PC-3 (cell line): Measurements from ENCODE around the gene DEFB132. TPM values are rescaled to one million over a fixed set of nuclear protein-coding genes. Genes with fewer than 3 reads are reported as not detected.

Experiments used
- ATAC-seq: fragments of 200-7000 bp; cut with Tn5 transposase; 2 replicates; pipeline ENCODE4 v1.9.1; 2020; ENCODE audit warnings: mild to moderate bottlenecking, moderate library complexity
- BruUV-seq: library from RNA; stranded (reverse); fragments of 400-500 nt; replicated peaks from 2 replicates; lab custom pipeline; 2021; lab: Mats Ljungman, UMichigan
- CTCF ChIA-PET: fragments of 300-600 bp; sonication (Branson Sonifier 250); formaldehyde crosslinking; loops from one replicate; lab custom pipeline; 2022; ENCODE audit warnings: antibody characterized with exemption; lab: Charles Lee
- POLR2A ChIA-PET: fragments of 300-600 bp; sonication (Branson Sonifier 250); formaldehyde crosslinking; loops from one replicate; lab custom pipeline; 2022; ENCODE audit warnings: antibody characterized with exemption; ENCODE audit not compliant: unreplicated experiment; lab: Charles Lee
- DNase-seq: peaks from one replicate; pipeline ENCODE4 v3.0.0-alpha.2; 2015
- H2AFZ ChIP-seq: fragments of 300-600 bp; sonication (generic); 2 replicates; pipeline ENCODE4 v1.6.0; 2016; ENCODE audit warnings: antibody characterized with exemption, low read length
- H3F3A ChIP-seq: fragments of 300-600 bp; sonication (generic); one replicate; pipeline ENCODE4 v1.6.0; 2017; ENCODE audit warnings: antibody characterized with exemption, low read length, control low read depth, mild to moderate bottlenecking; ENCODE audit not compliant: unreplicated experiment
- H3K27ac ChIP-seq: fragments of 300-600 bp; sonication (generic); 2 replicates; pipeline ENCODE4 v1.5.1; 2016; ENCODE audit warnings: mild to moderate bottlenecking, low read length
- H3K27me3 ChIP-seq: fragments of 300-600 bp; sonication (generic); 2 replicates; pipeline ENCODE4 v1.6.1; 2016; ENCODE audit warnings: low read length, mixed read lengths
- H3K36me3 ChIP-seq: fragments of 300-600 bp; sonication (generic); 2 replicates; pipeline ENCODE4 v1.6.1; 2016; ENCODE audit warnings: low read depth, mixed run types, low read length, mixed read lengths
- H3K4me1 ChIP-seq: fragments of 300-600 bp; sonication (generic); 2 replicates; pipeline ENCODE4 v1.5.1; 2016; ENCODE audit warnings: low read length; ENCODE audit not compliant: insufficient read depth
- H3K4me2 ChIP-seq: fragments of 300-600 bp; sonication (generic); 2 replicates; pipeline ENCODE4 v1.6.0; 2016; ENCODE audit warnings: low read length
- H3K4me3 ChIP-seq: fragments of 300-600 bp; sonication (generic); 2 replicates; pipeline ENCODE4 v1.5.1; 2016; ENCODE audit warnings: mild to moderate bottlenecking, low read length, mixed read lengths
- H3K79me2 ChIP-seq: fragments of 300-600 bp; sonication (generic); 2 replicates; pipeline ENCODE4 v1.6.1; 2017; ENCODE audit warnings: low read length, mixed read lengths
- H3K9ac ChIP-seq: fragments of 300-600 bp; sonication (generic); 2 replicates; pipeline ENCODE4 v1.6.0; 2016; ENCODE audit warnings: mild to moderate bottlenecking, low read length
- H3K9me2 ChIP-seq: fragments of 300-600 bp; sonication (generic); replicated peaks from 2 replicates; pipeline ENCODE4 v1.6.1; 2016; ENCODE audit warnings: mixed run types, low read length, mixed read lengths
- H3K9me3 ChIP-seq: fragments of 300-600 bp; sonication (generic); 2 replicates; pipeline ENCODE4 v1.6.1; 2016; ENCODE audit warnings: low read length, mixed read lengths
- H4K20me1 ChIP-seq: fragments of 300-600 bp; sonication (generic); 2 replicates; pipeline ENCODE4 v1.6.1; 2016; ENCODE audit warnings: low read length, mixed read lengths
- EZH2 ChIP-seq: fragments of 300-600 bp; sonication (generic); IDR thresholded peaks from one replicate; pipeline ENCODE4 v1.6.1; 2017; ENCODE audit warnings: antibody characterized with exemption, mild to moderate bottlenecking, low read length; ENCODE audit not compliant: unreplicated experiment
- EZH2phosphoT487 ChIP-seq: fragments of 300-600 bp; sonication (generic); IDR thresholded peaks from 2 replicates; pipeline ENCODE4 v1.6.1; 2018; ENCODE audit warnings: mild to moderate bottlenecking, antibody characterized with exemption, low read length, borderline replicate concordance
- intact Hi-C: fragments of 100-400 bp; cut with micrococcal nuclease; formaldehyde crosslinking; loops from 2 replicates; pipeline ENCODE4 v1.9.0; 2023
- total RNA-seq: library from RNA; depleted of rRNA; stranded (reverse); fragments of >200 nt; gene quantifications from 2 replicates; pipeline ENCODE4 v1.2.3, GENCODE V29; 2014
- TF ChIP-seq, protein P1 (sequence below): fragments of 300-600 bp; sonication (generic); conservative IDR thresholded peaks from 2 replicates; pipeline ENCODE4 v1.5.1; 2017; ENCODE audit warnings: antibody characterized with exemption, low read depth, mild to moderate bottlenecking, low read length

The DEFB132 gene
- total RNA-seq, 1 experiment from 2014 or later, result not detected

DNA sequence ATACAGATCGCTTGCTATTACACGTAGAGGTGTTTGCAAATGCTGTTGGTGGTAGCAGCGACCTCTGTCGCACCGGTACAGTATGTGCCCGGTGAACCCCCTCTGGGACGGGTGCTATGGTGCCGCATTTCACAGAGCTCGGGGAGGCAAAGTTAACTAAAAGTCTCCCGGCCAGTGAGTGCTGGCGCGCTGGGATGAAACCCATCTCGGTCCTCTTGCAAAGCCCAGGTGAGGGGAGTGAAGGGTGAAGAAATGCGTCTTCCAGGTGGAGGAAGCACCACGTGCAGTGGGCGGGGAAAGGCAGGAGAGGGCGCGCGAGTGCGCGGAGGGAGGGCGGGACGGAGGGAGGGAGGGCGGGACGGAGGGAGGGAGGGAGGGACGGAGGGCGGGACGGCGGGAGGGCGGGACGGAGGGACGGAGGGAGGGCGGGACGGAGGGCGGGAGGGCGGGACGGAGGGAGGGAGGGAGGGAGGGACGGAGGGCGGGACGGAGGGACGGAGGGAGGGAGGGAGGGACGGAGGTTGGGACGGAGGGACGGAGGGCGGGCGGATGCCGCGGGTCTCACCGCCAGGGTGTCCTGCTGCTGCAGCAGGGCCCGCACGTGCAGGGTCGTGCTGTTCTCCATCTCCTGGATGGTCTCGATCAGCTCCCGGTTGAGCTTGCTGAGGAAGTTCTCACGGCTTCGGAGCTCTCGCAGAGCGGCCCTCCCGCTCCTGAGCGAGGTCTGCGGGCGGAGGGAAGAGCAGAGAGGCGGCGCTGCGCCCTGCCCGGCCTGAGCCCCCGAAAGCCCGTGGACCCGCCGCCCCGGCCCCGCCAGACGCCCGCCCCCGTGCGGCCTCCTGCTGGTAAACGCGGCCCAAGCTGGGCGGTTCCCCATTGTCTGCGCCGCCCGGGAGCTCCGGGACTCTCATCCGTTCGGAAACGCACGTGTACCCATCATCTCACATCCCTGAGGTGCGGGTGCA, 21.4 kb downstream of the DEFB132 start:
- H3K27me3 ChIP-seq, result no peaks in the 10 kb centered on the region
- H3K9me3 ChIP-seq, result no peaks in the 10 kb centered on the region
- H3F3A ChIP-seq, result no peaks in the 10 kb centered on the region
- ChIA-PET CTCF (no interaction called here), POLR2A (no interaction called here)
- H3K79me2 ChIP-seq, result no peaks in the 10 kb centered on the region
- peaks cover 11% of the 10 kb centered on the region for H3K36me3 ChIP-seq
- TF ChIP-seq, protein P1, sequence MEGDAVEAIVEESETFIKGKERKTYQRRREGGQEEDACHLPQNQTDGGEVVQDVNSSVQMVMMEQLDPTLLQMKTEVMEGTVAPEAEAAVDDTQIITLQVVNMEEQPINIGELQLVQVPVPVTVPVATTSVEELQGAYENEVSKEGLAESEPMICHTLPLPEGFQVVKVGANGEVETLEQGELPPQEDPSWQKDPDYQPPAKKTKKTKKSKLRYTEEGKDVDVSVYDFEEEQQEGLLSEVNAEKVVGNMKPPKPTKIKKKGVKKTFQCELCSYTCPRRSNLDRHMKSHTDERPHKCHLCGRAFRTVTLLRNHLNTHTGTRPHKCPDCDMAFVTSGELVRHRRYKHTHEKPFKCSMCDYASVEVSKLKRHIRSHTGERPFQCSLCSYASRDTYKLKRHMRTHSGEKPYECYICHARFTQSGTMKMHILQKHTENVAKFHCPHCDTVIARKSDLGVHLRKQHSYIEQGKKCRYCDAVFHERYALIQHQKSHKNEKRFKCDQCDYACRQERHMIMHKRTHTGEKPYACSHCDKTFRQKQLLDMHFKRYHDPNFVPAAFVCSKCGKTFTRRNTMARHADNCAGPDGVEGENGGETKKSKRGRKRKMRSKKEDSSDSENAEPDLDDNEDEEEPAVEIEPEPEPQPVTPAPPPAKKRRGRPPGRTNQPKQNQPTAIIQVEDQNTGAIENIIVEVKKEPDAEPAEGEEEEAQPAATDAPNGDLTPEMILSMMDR, result no peak
- no peak for TF ChIP-seq EZH2phosphoT487
- no peak for ATAC-seq
- DNase-seq, result no peak
- no peak overlapping the region for H3K9ac ChIP-seq
- intact Hi-C loops, result no loop called here
- H3K9me2 ChIP-seq, result no peaks in the 10 kb centered on the region
- no peak overlapping the region for H2AFZ ChIP-seq
- H4K20me1 ChIP-seq, result no peaks in the 10 kb centered on the region
- no TSS peak for BruUV-seq
- no peaks in the 10 kb centered on the region for H3K4me1 ChIP-seq
- H3K27ac ChIP-seq, result no peak overlapping the region
- no peak overlapping the region for H3K4me2 ChIP-seq
- H3K4me3 ChIP-seq, result no peak overlapping the region

DNA sequence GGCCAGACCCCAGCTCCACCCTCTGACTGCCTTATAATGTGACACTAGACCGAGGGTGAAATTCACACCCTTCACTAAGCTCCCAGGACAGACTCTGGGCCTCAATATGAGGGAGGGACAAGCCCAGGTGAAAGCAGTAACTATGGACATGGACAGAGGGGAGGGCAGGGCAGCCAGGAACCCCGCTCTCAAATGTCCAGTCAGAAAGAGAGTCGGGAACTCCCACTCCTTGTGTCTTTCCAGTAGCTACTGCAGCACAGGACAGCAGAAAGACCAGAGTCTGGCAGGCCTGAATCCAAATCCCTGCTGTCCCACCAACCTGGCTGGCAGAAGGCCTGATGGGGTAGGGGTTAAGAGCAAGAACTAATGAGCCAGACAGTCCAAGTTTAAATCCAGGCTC, 26.6 kb downstream of the DEFB132 start:
- H3K4me1 ChIP-seq, result peaks cover 14% of the 10 kb centered on the region
- no peak overlapping the region for H3K9ac ChIP-seq
- DNase-seq (no peak), ATAC-seq (no peak)
- H2AFZ ChIP-seq, result no peak overlapping the region
- ChIA-PET CTCF (no interaction called here), POLR2A (no interaction called here)
- no peaks in the 10 kb centered on the region for H3K27me3 ChIP-seq
- no peaks in the 10 kb centered on the region for H3K9me3 ChIP-seq
- peaks cover 5% of the 10 kb centered on the region for H3K79me2 ChIP-seq
- no peak overlapping the region for H3K4me3 ChIP-seq
- H3K9me2 ChIP-seq, result no peaks in the 10 kb centered on the region
- no peak overlapping the region for H3K27ac ChIP-seq
- TF ChIP-seq EZH2phosphoT487, result no peak
- no peak for TF ChIP-seq EZH2
- TF ChIP-seq, protein P1, result no peak
- intact Hi-C loops, result no loop called here
- BruUV-seq, result no TSS peak
- no peaks in the 10 kb centered on the region for H4K20me1 ChIP-seq
- H3K36me3 ChIP-seq, result no peaks in the 10 kb centered on the region
- no peaks in the 10 kb centered on the region for H3F3A ChIP-seq
- no peak overlapping the region for H3K4me2 ChIP-seq

DNA sequence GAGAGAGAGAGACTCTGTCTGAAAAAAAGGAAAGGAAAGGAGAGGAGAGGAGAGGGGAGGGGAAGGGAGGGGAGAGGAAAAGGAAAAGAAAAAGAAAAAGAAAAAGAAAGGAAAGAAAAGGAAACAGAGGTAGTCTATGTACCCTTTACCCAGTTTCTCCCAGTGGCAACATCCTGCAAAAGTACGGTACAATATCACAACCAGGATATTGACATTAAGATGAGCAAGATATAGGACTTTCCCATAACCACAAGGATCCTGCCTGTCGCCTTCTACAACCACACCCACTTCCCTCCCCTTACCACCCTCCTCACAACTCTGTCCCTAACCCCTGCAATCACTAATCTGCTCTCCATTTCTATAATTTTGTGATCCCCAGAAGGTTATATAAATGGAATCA, 29.0 kb downstream of the DEFB132 start:
- no peak overlapping the region; the same call in 1 of the 2 replicates for H3K4me3 ChIP-seq
- peak; percentile 73 for DNase-seq

More for the DNA sequence above, 29.0 kb downstream of the DEFB132 start:
- H3K9ac ChIP-seq, result no peak overlapping the region
- H3K4me1 ChIP-seq, result peaks cover 28% of the 10 kb centered on the region
- ATAC-seq, result peak; percentile 60
- H3F3A ChIP-seq, result no peaks in the 10 kb centered on the region
- BruUV-seq, result no TSS peak
- H3K9me3 ChIP-seq, result no peaks in the 10 kb centered on the region
- H3K27ac ChIP-seq, result peak overlapping the region; percentile 40
- POLR2A ChIA-PET, result interaction anchor here (0.7 kb wide), 1 partner anchor 12 kb away, joined by 4 read pairs; no protein-coding TSS in a partner anchor
- CTCF ChIA-PET, result interaction anchor here (0.7 kb wide), 1 partner anchor 38 kb away, joined by 4 read pairs; no protein-coding TSS in a partner anchor
- TF ChIP-seq, protein P1, result no peak
- TF ChIP-seq EZH2phosphoT487, result no peak
- TF ChIP-seq EZH2, result no peak
- H3K36me3 ChIP-seq, result no peaks in the 10 kb centered on the region
- H3K79me2 ChIP-seq, result peaks cover 12% of the 10 kb centered on the region
- no peaks in the 10 kb centered on the region for H4K20me1 ChIP-seq
- H3K4me2 ChIP-seq, result peak overlapping the region; percentile 52
- intact Hi-C loops, result no loop called here
- no peaks in the 10 kb centered on the region for H3K9me2 ChIP-seq
- H3K27me3 ChIP-seq, result no peaks in the 10 kb centered on the region
- H2AFZ ChIP-seq, result no peak overlapping the region
